Stimulated activated CD8-positive, alpha-beta memory T cell treated with anti-CD3 and anti-CD28 coated beads, Interleukin-4, amount 100 ng/mL, for 48 hours (primary cell): ENCODE data around the gene MYRIP.
"Not testable (repeated sequence)": the region's sequence is repeated elsewhere in the genome, so short reads cannot be mapped to it uniquely, and the experiment has no call there.

Experiments used
- DNase-seq: peaks from one replicate; pipeline ENCODE4 v3.0.0-alpha.2; 2020

MYRIP gene

GRCh38 chr3:40045051-40045450 is 235.6 kb downstream of the MYRIP start:
- no peak for DNase-seq

GRCh38 chr3:40046149-40046548 is 236.7 kb downstream of the MYRIP start:
- no peak for DNase-seq

GRCh38 chr3:40047406-40047805 is 238.0 kb downstream of the MYRIP start:
- DNase-seq, result no peak

- DNase-seq, result no peak
These were observed 244.3 kb downstream of the MYRIP start for GRCh38 chr3:40053663-40054062.

- no peak for DNase-seq
These were observed 245.3 kb downstream of the MYRIP start for GRCh38 chr3:40054568-40055222.

GRCh38 chr3:40055361-40055760 is 246.0 kb downstream of the MYRIP start:
- no peak for DNase-seq

- DNase-seq, result no peak
These were observed 246.5 kb downstream of the MYRIP start for GRCh38 chr3:40055956-40056355.

GRCh38 chr3:40057077-40057476 is 247.7 kb downstream of the MYRIP start:
- no peak for DNase-seq

GRCh38 chr3:40057786-40058185 is 248.4 kb downstream of the MYRIP start:
- no peak for DNase-seq

GRCh38 chr3:40068636-40069035 is 259.2 kb downstream of the MYRIP start:
- no peak for DNase-seq

- no peak for DNase-seq
These were observed 261.4 kb downstream of the MYRIP start for GRCh38 chr3:40070816-40071215.

GRCh38 chr3:40071683-40072238 is 262.4 kb downstream of the MYRIP start:
- no peak for DNase-seq

- DNase-seq, result no peak
These were observed 264.1 kb downstream of the MYRIP start for GRCh38 chr3:40073310-40074007.

GRCh38 chr3:40077139-40077538 is 267.7 kb downstream of the MYRIP start:
- not testable (repeated sequence) for DNase-seq

- DNase-seq, result not testable (repeated sequence)
These were observed 268.6 kb downstream of the MYRIP start for GRCh38 chr3:40077828-40078492.

GRCh38 chr3:40078590-40078989 is 269.2 kb downstream of the MYRIP start:
- no peak for DNase-seq

- no peak for DNase-seq
These were observed 269.9 kb downstream of the MYRIP start for GRCh38 chr3:40079203-40079846.

GRCh38 chr3:40079847-40080240 is 270.4 kb downstream of the MYRIP start:
- no peak for DNase-seq

GRCh38 chr3:40083066-40083465 is 273.7 kb downstream of the MYRIP start:
- DNase-seq, result no peak

- DNase-seq, result not testable (repeated sequence)
These were observed 275.0 kb downstream of the MYRIP start for GRCh38 chr3:40084424-40084823.

GRCh38 chr3:40086890-40087883 is 277.8 kb downstream of the MYRIP start:
- DNase-seq, result no peak
